HEK293 (cell line): ENCODE data around the gene RGS19.

Source experiments
- BCL6B ChIP-seq: fragments of 450-650 bp; formaldehyde crosslinking; IDR thresholded peaks from 2 replicates; pipeline ENCODE4 v1.5.1; 2017; ENCODE audit warnings: missing biosample characterization, missing genetic modification characterization
- CTCF ChIP-seq: fragments of 450-650 bp; formaldehyde crosslinking; IDR thresholded peaks from 2 replicates; pipeline ENCODE4 v1.5.1; 2016; ENCODE audit warnings: missing biosample characterization, missing genetic modification characterization
- PBX3 ChIP-seq: sonication (generic); formaldehyde crosslinking; IDR thresholded peaks from 2 replicates; pipeline ENCODE4 v1.8.1; 2022; ENCODE audit warnings: mild to moderate bottlenecking, moderate library complexity, missing genetic modification reagents
- ZNF280C ChIP-seq: fragments of 450-650 bp; formaldehyde crosslinking; IDR thresholded peaks from 2 replicates; pipeline ENCODE4 v1.5.1; 2016; ENCODE audit warnings: missing biosample characterization, missing genetic modification characterization
- ZNF391 ChIP-seq: fragments of 450-650 bp; formaldehyde crosslinking; IDR thresholded peaks from 2 replicates; pipeline ENCODE4 v1.5.1; 2016; ENCODE audit warnings: low read depth, missing biosample characterization, missing genetic modification characterization, borderline replicate concordance
- ZSCAN16 ChIP-seq: fragments of 450-650 bp; formaldehyde crosslinking; IDR thresholded peaks from 2 replicates; pipeline ENCODE4 v1.5.1; 2016; ENCODE audit warnings: missing biosample characterization, missing genetic modification characterization

GRCh38 chr20:64039293-64040160, 39.8 kb downstream of the RGS19 start:
- TF ChIP-seq PBX3 (CRISPR knock-in tag) (no peak), CTCF (tag by site-specific recombination) (no peak), ZNF391 (tag by site-specific recombination) (no peak), ZSCAN16 (tag by site-specific recombination) (no peak), BCL6B (no peak), ZNF280C (tag by site-specific recombination) (no peak)
